Skeletal muscle satellite cell (primary cell): Measurements from ENCODE around the gene PKHD1. TPM values are rescaled to one million over a fixed set of nuclear protein-coding genes. Genes with fewer than 3 reads are reported as not detected.

Experiments used
- small RNA-seq: library from RNA; depleted of rRNA; stranded (forward); fragments of <200 nt; gene quantifications from one replicate; pipeline ENCODE3, GENCODE V24; 2012

PKHD1 gene

Small RNA genes within 50 kb of the gene (small RNA-seq; reads per million reads assigned to genes)
- not detected for gene RN7SL580P
